Ishikawa (cell line): Measurements from ENCODE around the gene INHBB.

Experiments
- CEBPB ChIP-seq: IDR thresholded peaks from 2 replicates; pipeline ENCODE4 v1.6.1; 2012
- CREB1 ChIP-seq: IDR thresholded peaks from 2 replicates; pipeline ENCODE4 v1.6.1; 2012; ENCODE audit warnings: low read depth
- EGR1 ChIP-seq: IDR thresholded peaks from 2 replicates; pipeline ENCODE4 v1.6.1; 2012
- EP300 ChIP-seq: IDR thresholded peaks from 2 replicates; pipeline ENCODE4 v1.6.1; 2012; ENCODE audit warnings: borderline replicate concordance
- FOXM1 ChIP-seq: IDR thresholded peaks from 2 replicates; pipeline ENCODE4 v1.6.1; 2012; ENCODE audit warnings: low read depth, borderline replicate concordance
- MAX ChIP-seq: IDR thresholded peaks from 2 replicates; pipeline ENCODE4 v1.6.1; 2012
- NFIC ChIP-seq: IDR thresholded peaks from 2 replicates; pipeline ENCODE4 v1.6.1; 2012
- RAD21 ChIP-seq: IDR thresholded peaks from 2 replicates; pipeline ENCODE4 v1.6.1; 2012; ENCODE audit warnings: low read depth
- REST ChIP-seq: IDR thresholded peaks from 2 replicates; pipeline ENCODE4 v1.6.1; 2012; ENCODE audit warnings: low read depth, mild to moderate bottlenecking
- TAF1 ChIP-seq: IDR thresholded peaks from 2 replicates; pipeline ENCODE4 v1.6.1; 2012; ENCODE audit warnings: low read depth, mild to moderate bottlenecking
- TCF12 ChIP-seq: IDR thresholded peaks from 2 replicates; pipeline ENCODE4 v1.6.1; 2012; ENCODE audit warnings: low read depth
- TEAD4 ChIP-seq: IDR thresholded peaks from 2 replicates; pipeline ENCODE4 v1.6.1; 2012
- USF1 ChIP-seq: IDR thresholded peaks from 2 replicates; pipeline ENCODE4 v1.6.1; 2012
- YY1 ChIP-seq: IDR thresholded peaks from 2 replicates; pipeline ENCODE4 v1.6.1; 2012; ENCODE audit warnings: low read depth
- ZBTB7A ChIP-seq: IDR thresholded peaks from 2 replicates; pipeline ENCODE4 v1.6.1; 2012; ENCODE audit warnings: low read depth

INHBB gene

GRCh38 chr2:120395221-120396012 is 49.5 kb downstream of the INHBB start:
- TF ChIP-seq FOXM1 (no peak), REST (no peak), MAX (no peak), YY1 (no peak), EGR1 (no peak), TEAD4 (no peak), TCF12 (no peak), CEBPB (no peak), NFIC (no peak), RAD21 (no peak; the same call in 1 of the 2 replicates), ZBTB7A (no peak), USF1 (no peak), TAF1 (no peak), CREB1 (no peak), EP300 (no peak)

- TF ChIP-seq TCF12, result no peak
- peak; percentile 82 for TF ChIP-seq EGR1
- peak; percentile 83 for TF ChIP-seq NFIC
- TF ChIP-seq EP300, result no peak
Measured at GRCh38 chr2:120396013-120396860, 50.3 kb downstream of the INHBB start.

- TF ChIP-seq FOXM1 (no peak), RAD21 (no peak), TAF1 (no peak), TCF12 (no peak), REST (no peak), YY1 (no peak), TEAD4 (no peak), ZBTB7A (no peak), MAX (no peak), USF1 (no peak), CREB1 (no peak), CEBPB (no peak), EP300 (no peak), EGR1 (no peak), NFIC (no peak)
Measured at GRCh38 chr2:120396861-120397811, 51.2 kb downstream of the INHBB start.

- no peak for TF ChIP-seq REST
- no peak for TF ChIP-seq RAD21
- no peak for TF ChIP-seq TEAD4
- no peak for TF ChIP-seq ZBTB7A
- TF ChIP-seq EGR1, result no peak
- TF ChIP-seq CEBPB, result no peak
- TF ChIP-seq MAX, result no peak
- no peak for TF ChIP-seq EP300
Measured at GRCh38 chr2:120398051-120398995, 52.4 kb downstream of the INHBB start.
